ENCODE results near the gene TNS4. TPM values are rescaled to one million over a fixed set of nuclear protein-coding genes. Genes with fewer than 3 reads are reported as not detected.
A peak's percentile ranks its signal among the peaks of the same experiment; 100 is the strongest.

TNS4 gene
- total RNA-seq, 1 experiment from 2014 or later = 0.59 TPM

GRCh38 chr17:40500190-40500589 is 1.2 kb downstream of the TNS4 start:
- Histone ChIP-seq H3K4me2 (ENCODE audit: insufficient read depth, insufficient read length, low read length) (no peak overlapping the region), H2BK12ac (ENCODE audit: insufficient read length, low read depth, low read length) (no peak overlapping the region)
- peaks cover 12% of the 10 kb centered on the region for H3K27me3 Mint-ChIP-seq (ENCODE audit: low read depth)

More at GRCh38 chr17:40500190-40500589, 1.2 kb downstream of the TNS4 start:
- H2AK5ac ChIP-seq (ENCODE audit: insufficient read length, low read length) = no peak overlapping the region
- H3K23ac ChIP-seq (ENCODE audit: insufficient read length, low read depth, low read length) = no peak overlapping the region
- no peak overlapping the region for H4K5ac ChIP-seq (ENCODE audit: insufficient read length, low read depth, low read length)
- H2BK20ac ChIP-seq (ENCODE audit: low read depth, low read length, poor library complexity, severe bottlenecking) = no peak overlapping the region
- H3K18ac ChIP-seq (ENCODE audit: insufficient read length, low read depth, low read length) = no peak overlapping the region
- H3K56ac ChIP-seq (ENCODE audit: insufficient read length, low read depth, low read length) = no peak overlapping the region
- Mint-ChIP-seq H3K9me3 (no peaks in the 10 kb centered on the region; a peak in 1 of 5 replicates), H3K4me1 (peaks cover 29 to 36% of the 10 kb centered on the region in 2 experiments), H3K27ac (peak overlapping the region in 1 of 3 experiments; percentile 11; a peak in 1 of 7 replicates), H3K4me3 (peak overlapping the region in 1 of 2 experiments; percentile 36; a peak in 1 of 5 replicates), H3K36me3 (ENCODE audit: insufficient read depth in 1 of 3, low read depth in 3 of 3) (peaks cover 0 to 2% (median 0%) of the 10 kb centered on the region in 3 experiments; a peak in 1 of 7 replicates)
- H4K20me1 ChIP-seq (ENCODE audit: control insufficient read depth, insufficient read depth, insufficient read length) = no peaks in the 10 kb centered on the region
- H3K9me3 ChIP-seq (ENCODE audit: control insufficient read depth, low read depth, low read length) = no peaks in the 10 kb centered on the region
- no peak for TF ChIP-seq CTCF (conservative IDR thresholded peaks at IDR 0.05)
- no peaks in the 10 kb centered on the region for H3K79me2 ChIP-seq (ENCODE audit: insufficient read depth, low read length)
- H3K27me3 ChIP-seq (ENCODE audit: insufficient read depth, low read length) = no peaks in the 10 kb centered on the region
- H3K4ac ChIP-seq (ENCODE audit: low read depth, low read length) = no peak overlapping the region
- no peak overlapping the region for H4K91ac ChIP-seq (ENCODE audit: insufficient read length, low read depth, low read length)
- no peaks in the 10 kb centered on the region for H3K79me1 ChIP-seq (ENCODE audit: insufficient read depth, low read depth, low read length, poor library complexity, severe bottlenecking)
- H3K9ac ChIP-seq (ENCODE audit: extremely low read depth, insufficient read length, low read length) = no peak overlapping the region
- no peak overlapping the region for H2AFZ ChIP-seq (ENCODE audit: low read length)
- no peaks in the 10 kb centered on the region for H3K23me2 ChIP-seq (ENCODE audit: insufficient read length, low read depth, low read length, poor library complexity, severe bottlenecking)
- WGBS (ENCODE audit: extremely low coverage, insufficient read length, low lambda C conversion rate) = no CpG with 5 or more reads among the region's 11 CpGs
- 0 out of 2 replicates have a peak overlapping the region, but pooled peaks have one; percentile 64 for H3K14ac ChIP-seq (ENCODE audit: insufficient read depth, low read length)
- H2BK5ac ChIP-seq (ENCODE audit: insufficient read length, low read length) = no peak overlapping the region
- peaks cover 9% of the 10 kb centered on the region; the same call in 1 of the 2 replicates for H3K4me1 ChIP-seq (ENCODE audit: insufficient read depth, low read length)
- H3T11ph ChIP-seq (ENCODE audit: low read length) = no peak overlapping the region
- H2BK15ac ChIP-seq (ENCODE audit: low read depth, low read length) = no peak overlapping the region
- H3K27ac ChIP-seq (ENCODE audit: insufficient read length, low read depth, low read length) = no peak overlapping the region
- no peak overlapping the region for H4K8ac ChIP-seq (replicated peaks; ENCODE audit: insufficient read length, low read depth, low read length)
- no peak for DNase-seq
- no peak overlapping the region for H2BK120ac ChIP-seq (ENCODE audit: low read depth, low read length, poor library complexity, severe bottlenecking)
